Left cardiac atrium (tissue), 4 donors: ENCODE measurements around the gene TMEM151A. TPM values are rescaled to one million over a fixed set of nuclear protein-coding genes. Genes with fewer than 3 reads are reported as not detected.

Source experiments
- ATAC-seq, 2 donors: fragments of 200-7000 bp; cut with Tn5 transposase; one replicate each; pipeline ENCODE4 v1.9.1; 2020; ENCODE audit warnings: mild to moderate bottlenecking in 2 of 2, moderate library complexity in 2 of 2
- DNase-seq: peaks from one replicate; pipeline ENCODE4 v3.0.0-alpha.2; 2020
- intact Hi-C, 2 donors: fragments of 100-400 bp; cut with DNase I; formaldehyde crosslinking; loops; one replicate each; pipeline versions ENCODE4 v1.14.1 to v1.15.1; 2022 to 2023
- total RNA-seq, 2 donors: library from RNA; stranded (reverse); fragmentation: NEBNext Ultra II Directional; extraction: Animal tissue kit (Norgen Biotek cat#: 25700); gene quantifications; one replicate each; pipeline ENCODE4 v1.2.1, GENCODE V29; 2021
- donor health status: DM: no; HTN: yes; CAD: no.
- donor health status: DM: no; HTN: yes; CAD: no; lungs with severe emphysema.
- donor health status: DM: yes; HTN: yes; CAD: no.
- donor health status: Dilated cardiomyopathy.

TMEM151A gene
- total RNA-seq, 2 donors from 2014 or later, result 0.86 to 1.1 TPM

DNA sequence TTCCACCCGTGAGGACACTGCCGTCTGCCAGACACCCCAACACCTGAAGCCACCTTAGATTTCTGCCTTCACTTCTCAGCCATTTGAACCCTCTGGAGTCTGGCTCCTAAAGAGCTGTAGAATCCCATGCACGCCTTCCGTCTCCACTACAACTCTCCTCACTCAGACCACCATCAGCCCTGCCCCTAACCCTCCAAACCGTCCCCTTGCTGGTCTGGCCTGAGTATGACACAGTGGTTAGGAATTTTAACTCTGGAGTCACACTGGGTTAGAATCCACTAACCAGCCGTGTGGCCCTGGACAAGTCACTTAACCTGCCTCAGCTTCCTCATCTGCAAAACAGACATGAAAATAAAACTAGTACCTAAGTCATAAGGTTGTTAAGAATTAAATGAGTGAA is 10.7 kb upstream of the TMEM151A start:
- ATAC-seq (no peak), DNase-seq (no peak)
- intact Hi-C loops, result loop anchor here in 1 of 2 donors (10.0 kb wide), 1 partner anchor 56 kb away; no protein-coding TSS in a partner anchor

DNA sequence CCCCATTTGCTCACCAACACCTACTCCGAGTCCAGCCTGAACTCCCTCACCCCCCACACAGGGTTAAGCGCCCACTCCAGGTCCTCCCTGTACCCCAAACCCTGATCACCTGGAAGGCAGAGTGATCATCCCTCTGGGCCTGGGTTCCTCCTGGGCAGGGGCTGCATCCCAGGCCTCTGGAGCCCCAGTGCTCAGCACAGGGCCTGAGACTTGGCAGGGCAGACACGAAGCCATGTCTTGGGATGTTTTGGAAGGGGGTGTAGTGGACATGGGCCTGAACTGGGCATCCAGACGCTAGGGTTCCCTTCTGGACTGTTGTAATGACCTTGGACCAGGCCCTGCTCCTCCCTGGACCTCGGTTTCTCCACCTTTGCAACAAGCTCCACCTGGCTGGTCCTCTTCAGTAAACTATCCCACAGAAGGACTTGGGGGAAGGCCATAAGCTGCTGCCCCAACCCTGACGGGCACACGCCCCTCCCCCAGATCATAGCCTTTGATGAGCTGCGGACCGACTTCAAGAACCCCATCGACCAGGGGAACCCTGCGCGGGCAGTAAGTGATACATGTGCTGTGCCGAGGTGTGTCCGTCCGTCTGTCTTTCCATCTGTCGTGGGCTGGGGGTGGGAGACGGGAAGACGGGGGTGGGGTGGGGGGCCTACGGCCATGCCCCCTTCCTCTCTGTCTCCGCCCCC is 9.8 kb upstream of the TMEM151A start:
- DNase-seq, result no peak
- no peak for ATAC-seq
- intact Hi-C loops, result loop anchor here in 1 of 2 donors (10.0 kb wide), 1 partner anchor 57 kb away; no protein-coding TSS in a partner anchor

- DNase-seq, result peak; percentile 99
- intact Hi-C loops, result loop anchor here in 1 of 2 donors (10.0 kb wide), 1 partner anchor 58 kb away; no protein-coding TSS in a partner anchor
- peak; percentile 84 to 86 for ATAC-seq
Observed at GRCh38 chr11:66282468-66283455, 8.9 kb upstream of the TMEM151A start.

GRCh38 chr11:66283461-66284105 is 8.1 kb upstream of the TMEM151A start:
- DNase-seq, result no peak
- intact Hi-C loops, result loop anchor here in 1 of 2 donors (10.0 kb wide), 1 partner anchor 59 kb away; no protein-coding TSS in a partner anchor
- no peak for ATAC-seq

DNA sequence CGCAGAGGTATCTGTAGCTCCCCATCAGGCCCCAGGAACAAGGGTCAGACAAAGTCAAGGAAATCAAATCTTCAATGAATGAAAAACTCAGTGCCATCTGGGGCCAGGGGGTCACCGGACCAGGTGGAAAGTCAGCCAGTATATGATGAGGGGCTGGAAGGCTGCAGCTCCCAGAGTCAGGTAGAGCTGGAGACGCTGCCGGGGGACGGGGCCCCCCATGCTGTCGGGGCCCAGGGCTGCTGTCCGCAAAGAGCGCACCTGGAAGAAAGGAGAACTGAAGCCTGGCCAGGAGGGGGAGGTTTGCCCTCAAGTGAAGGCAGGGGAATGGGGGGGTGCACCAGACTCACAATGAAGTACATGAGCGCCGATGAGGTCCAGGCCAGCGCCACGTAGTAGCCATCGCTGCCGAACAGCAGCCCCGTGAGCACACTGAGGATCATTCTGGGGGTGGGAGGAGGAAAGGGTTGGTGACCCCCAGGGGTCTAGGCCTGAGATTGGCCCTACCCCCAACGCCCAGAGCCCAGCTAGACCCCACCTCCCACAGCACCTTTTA is 7.1 kb upstream of the TMEM151A start:
- ATAC-seq (no peak), DNase-seq (no peak)
- intact Hi-C loops, result loop anchor here in 1 of 2 donors (10.0 kb wide), 1 partner anchor 60 kb away; no protein-coding TSS in a partner anchor

DNA sequence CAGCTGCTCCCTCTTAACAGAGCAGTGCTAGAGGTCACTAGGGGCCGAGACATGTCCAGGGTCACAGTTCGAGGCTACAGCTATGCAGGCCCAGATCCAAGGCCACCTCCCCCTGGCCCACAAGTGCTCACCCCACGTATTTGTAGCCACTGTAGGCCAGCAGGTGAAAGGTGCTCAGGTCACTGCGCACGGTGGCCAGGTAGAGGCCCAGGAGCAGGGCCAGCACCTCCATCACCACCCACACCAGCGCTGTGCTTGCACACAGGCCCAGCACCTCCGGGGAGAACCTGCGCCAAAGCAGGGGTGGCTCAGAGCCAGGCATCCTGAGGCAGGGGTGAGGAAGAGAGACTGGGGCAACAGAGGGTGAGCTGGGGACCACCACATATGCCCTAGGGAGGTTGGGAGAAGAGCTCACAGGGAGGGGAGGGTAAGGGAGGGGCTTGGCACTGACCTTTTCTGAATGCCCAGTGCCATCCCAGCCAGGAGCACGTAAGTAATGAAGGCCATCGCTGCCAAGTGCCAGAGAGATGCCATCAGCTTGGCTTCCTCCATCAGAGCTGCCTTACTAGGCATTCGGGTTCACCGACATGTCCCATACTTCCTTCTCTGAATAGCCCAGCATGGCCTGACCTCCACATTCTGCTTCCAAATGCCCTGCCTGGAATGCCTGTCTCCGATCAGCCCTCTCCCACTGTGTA is 6.3 kb upstream of the TMEM151A start:
- intact Hi-C loops, result loop anchor here in 1 of 2 donors (10.0 kb wide), 1 partner anchor 61 kb away; no protein-coding TSS in a partner anchor
- ATAC-seq (no peak), DNase-seq (no peak)

DNA sequence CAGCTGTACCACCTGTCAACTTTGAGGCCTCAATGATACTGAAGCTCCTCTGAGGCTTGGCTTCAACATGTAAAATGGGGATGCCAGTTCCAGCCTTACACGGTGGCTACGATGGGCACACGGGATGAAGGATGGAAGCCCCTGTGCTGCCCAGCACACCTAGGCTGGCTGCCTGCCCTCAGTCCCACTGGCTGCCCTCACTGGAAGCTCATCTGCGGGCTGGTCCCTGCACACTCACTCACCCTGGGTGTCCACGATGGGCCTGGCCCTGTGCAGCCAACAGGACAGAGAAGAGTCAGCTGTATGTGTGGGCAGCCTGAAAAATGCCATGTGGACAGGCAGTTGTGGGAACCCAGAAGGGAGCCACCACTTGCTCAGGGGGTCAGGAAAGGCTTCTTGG is 5.0 kb upstream of the TMEM151A start:
- ATAC-seq (no peak), DNase-seq (no peak)
- intact Hi-C loops, result loop anchor here in 1 of 2 donors (10.0 kb wide), 1 partner anchor 62 kb away; no protein-coding TSS in a partner anchor

GRCh38 chr11:66287211-66287888 is 4.3 kb upstream of the TMEM151A start:
- ATAC-seq (no peak), DNase-seq (no peak)
- intact Hi-C loops, result loop anchor here in 1 of 2 donors (10.0 kb wide), 1 partner anchor 63 kb away; no protein-coding TSS in a partner anchor

DNA sequence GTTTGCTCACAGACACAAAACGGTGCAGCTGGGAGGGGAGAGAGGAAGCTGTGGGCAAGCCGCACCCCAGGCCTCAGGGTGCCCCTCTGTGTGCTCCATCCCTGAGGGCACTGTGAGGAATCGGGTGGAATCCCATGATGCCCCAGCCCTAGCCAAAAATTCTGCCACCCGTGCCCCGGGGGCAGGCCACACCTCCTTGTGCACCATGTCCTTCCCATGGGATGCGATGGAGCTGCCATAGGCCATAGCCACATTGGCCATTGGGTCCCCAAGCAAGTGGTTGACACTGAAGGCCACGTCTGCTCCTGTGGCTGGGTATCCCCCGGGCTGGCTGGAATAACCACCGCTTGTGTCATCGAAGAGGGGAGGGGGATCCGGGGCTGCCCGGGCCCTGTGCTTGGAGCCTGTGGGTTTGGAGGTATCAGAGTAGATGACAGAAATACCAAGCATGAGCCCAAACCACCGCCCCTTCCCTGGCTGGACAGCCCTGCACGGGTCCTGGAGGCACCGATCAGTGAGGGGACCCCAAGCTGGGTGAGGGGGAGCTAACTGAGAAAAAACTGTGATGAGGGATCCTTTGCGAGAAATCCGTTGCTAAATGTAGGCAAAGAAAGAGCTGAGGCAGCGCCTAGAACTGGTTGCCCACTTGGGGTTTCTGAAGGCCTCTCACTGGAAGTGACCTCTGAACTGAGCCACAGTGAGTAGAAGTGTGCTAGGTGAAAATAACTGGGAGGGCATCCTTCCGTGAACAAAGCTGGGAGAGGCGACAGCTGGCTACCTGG is 3.6 kb upstream of the TMEM151A start:
- DNase-seq (no peak), ATAC-seq (no peak)
- intact Hi-C loops, result loop anchor here in 1 of 2 donors (10.0 kb wide), 1 partner anchor 63 kb away; no protein-coding TSS in a partner anchor

DNA sequence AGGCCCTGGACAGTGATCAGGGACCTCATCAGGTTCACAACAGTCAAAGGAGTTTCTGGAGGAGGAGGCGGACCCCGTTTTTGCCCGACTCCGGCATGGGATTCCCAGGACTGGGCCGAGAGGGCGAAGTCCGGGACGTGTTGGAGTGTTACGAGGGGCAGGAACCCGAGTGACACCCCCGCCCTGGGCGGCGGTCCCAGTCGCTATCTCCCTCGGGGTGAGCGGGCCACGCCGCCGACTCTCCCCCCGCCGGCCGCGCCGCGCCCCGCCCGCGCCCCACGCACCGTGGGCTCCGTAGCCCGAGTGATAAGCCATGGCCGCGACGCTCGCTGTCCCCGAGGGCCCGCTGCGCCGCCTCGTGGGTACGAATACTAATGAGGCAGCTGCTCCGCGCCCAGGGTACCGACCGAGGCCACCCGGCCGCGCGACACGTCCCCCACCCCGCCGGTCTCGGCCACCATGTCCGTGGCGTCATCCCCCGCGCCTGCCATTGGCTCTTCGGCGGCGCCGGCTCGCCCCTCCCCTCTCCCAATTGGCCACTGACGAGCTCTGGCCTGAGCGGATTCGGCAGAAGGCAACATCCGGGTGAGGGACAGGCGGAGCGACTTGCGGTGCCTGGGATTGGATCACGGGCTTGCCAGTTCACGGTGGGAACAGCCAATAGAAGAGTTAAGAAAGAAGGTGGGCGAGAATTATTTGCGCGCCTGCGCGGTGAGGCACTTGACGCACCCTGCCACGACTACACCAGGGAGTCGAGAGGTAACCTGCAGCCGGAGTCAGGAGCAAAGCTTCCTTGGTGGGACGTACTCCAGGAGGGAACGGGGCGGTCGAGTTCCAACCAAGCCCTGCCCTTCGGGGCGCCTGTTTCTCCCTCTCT is 2.8 kb upstream of the TMEM151A start, which contains the start of gene YIF1A:
Gene YIF1A (minus strand): TSS at position 473 of the 877 bp plus-strand sequence. CDS start 158 bp downstream, at position 315.
- DNase-seq, result peak; percentile 99
- intact Hi-C loops, result loop anchor here in 1 of 2 donors (10.0 kb wide), 1 partner anchor 64 kb away; no protein-coding TSS in a partner anchor
- peak; percentile 94 to 97 for ATAC-seq

DNA sequence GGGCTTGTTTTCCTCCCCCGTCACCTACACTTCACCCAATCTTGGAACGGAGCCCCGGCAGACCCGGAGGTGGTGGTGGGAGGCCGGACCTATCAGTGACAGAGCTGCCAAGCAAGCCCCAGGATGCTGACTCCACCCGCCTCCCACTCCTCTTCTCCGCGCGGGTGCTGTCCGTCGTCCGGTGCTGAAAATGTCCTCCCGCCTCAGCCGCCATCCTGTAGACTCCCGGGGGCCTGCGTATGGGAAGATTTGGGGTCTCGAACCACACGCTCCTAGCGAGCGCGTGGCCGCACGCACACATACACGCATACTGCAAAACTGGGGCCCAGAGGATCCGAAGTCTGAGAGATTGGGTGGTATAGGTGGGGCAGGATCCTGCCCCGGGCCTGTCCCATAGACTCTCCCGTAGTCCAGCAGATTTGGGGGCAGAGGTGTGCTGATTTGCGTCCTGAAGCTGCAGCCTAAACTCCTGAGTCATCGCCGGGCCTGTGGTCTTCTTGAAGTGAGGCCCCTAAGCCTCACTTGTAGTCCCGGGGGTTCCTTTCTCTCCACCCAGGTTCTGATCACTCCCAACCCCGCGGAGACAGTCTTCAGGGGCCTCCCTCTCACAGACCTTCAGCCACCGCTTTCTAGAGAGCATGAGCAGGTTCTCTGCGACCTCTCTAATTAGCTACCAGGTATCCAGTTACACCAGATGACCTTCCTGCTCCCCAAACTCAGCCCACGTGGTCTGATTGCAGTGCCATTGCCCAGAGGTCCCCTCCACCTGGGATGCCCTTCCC is 2.0 kb upstream of the TMEM151A start:
- DNase-seq (peak; percentile 81), ATAC-seq (peak; percentile 58 to 61)
- intact Hi-C loops, result loop anchor here in 1 of 2 donors (10.0 kb wide), 1 partner anchor 65 kb away; no protein-coding TSS in a partner anchor

DNA sequence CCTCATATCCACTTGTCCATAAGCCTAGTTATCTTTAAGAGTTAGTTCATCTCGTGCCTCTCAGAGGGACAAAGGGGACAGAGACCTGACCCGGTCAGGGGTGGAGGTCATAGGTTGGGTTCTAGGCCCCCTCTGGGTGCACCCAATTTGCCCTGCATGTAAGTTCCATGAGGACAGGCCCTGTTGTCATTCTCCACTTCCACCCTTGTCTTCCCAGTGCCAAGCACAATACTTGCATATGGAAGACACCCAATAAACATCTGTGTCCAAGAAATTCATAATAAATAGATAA is 1.4 kb upstream of the TMEM151A start:
- no peak for DNase-seq
- no peak for ATAC-seq
- intact Hi-C loops, result no loop called here

DNA sequence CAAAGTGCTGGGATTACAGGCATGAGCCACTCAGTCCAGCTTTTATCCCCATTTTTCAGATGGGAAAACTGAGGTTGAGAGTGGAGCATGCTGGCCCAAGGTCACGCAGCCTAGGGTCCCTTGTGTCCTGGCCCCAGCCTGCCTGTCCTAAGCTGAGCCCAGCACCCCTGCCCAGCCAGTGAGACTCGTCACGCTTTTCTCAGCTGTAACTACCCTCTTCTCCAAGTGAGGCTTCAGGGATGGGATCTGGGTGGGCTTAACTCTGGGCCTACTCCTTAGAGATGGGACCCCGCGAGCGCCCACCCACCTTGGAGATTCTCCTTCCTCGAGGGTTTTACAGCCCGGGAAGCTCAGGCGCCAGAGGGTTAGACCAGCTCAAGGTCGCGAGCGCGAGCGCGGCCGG is 390 bp upstream of the TMEM151A start:
- intact Hi-C loops, result no loop called here
- ATAC-seq, result no peak
- no peak for DNase-seq

- intact Hi-C loops, result no loop called here
- ATAC-seq (no peak), DNase-seq (no peak)
Observed at GRCh38 chr11:66292543-66293332, 1.0 kb downstream of the TMEM151A start.
